IPS DF 4.7 (cell line): Measurements from ENCODE around the gene C16orf86.

Experiments
- DNase-seq: peaks from one replicate; pipeline ENCODE4 v3.0.0-alpha.2; 2013; ENCODE audit warnings: low spot score; ENCODE audit errors: extremely low read depth

Gene C16orf86

GRCh38 chr16:67653789-67654402 lies 12.7 kb upstream of the C16orf86 start:
- DNase-seq = no peak

- DNase-seq = no peak
These were observed 12.2 kb upstream of the C16orf86 start for GRCh38 chr16:67654403-67654911.

DNA sequence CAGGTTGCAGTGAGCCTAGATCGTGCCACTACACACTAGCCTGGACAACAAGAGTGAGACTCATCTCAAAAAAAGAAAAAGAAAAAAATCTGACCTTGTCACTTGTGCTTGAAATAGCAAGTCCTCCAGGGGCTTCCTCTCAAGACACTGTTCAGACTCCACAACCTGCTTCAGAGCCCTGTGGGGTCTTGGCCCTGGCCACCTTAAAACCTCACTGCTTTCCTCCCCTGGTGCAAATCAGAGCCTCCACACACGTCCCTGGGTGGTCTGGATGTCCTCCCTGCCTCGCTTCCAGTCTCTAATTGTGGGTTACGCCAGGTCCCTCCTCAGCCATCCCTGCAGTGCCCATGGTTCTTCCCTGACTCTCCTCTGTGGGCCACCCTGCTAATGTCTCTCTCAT lies 11.3 kb upstream of the C16orf86 start:
- DNase-seq = no peak

GRCh38 chr16:67656344-67657016 lies 10.1 kb upstream of the C16orf86 start:
- DNase-seq = no peak

- DNase-seq = no peak
These were observed 9.5 kb upstream of the C16orf86 start for GRCh38 chr16:67657017-67657608.

- DNase-seq = no peak
These were observed 8.7 kb upstream of the C16orf86 start for GRCh38 chr16:67657751-67658518.

DNA sequence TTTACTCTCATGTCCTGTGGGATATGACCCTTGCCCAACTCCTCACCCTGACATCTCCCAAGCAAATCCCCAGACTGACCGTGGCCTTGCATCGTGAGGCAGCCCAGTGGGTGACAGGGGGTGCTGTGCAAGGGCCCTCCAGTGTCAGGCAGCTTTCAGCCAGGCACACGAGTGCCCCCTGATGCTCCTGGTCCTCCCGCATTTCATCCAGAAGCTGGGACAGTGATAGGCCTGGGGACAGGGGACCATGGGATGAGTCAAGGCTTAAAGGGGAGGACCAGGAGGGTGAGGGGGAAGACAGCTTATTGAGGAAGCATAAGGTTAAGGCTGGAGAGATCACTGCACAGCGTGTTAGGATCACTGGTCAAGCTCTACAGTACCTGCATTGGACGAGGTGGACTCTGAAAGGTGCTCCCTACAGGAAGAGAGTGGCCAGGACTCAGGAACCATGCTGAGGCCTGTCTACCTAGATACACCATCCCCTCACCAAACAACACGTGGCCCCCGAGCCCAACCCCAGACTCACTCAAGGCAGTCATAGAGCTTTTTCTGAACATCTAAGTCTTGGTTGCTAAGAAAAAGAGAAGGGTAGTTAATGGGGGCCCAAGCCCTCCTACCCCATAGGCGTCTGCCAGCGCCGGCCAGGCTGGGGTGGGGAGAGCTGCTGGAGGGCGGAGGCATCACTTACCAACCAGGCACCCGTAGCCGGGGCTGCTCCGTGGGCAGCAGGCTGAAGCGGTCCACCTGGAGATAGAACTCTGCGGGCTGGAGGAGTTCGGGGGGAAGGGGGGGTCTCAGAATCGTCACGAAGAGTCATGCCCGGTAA lies 7.6 kb upstream of the C16orf86 start:
- no peak for DNase-seq

DNA sequence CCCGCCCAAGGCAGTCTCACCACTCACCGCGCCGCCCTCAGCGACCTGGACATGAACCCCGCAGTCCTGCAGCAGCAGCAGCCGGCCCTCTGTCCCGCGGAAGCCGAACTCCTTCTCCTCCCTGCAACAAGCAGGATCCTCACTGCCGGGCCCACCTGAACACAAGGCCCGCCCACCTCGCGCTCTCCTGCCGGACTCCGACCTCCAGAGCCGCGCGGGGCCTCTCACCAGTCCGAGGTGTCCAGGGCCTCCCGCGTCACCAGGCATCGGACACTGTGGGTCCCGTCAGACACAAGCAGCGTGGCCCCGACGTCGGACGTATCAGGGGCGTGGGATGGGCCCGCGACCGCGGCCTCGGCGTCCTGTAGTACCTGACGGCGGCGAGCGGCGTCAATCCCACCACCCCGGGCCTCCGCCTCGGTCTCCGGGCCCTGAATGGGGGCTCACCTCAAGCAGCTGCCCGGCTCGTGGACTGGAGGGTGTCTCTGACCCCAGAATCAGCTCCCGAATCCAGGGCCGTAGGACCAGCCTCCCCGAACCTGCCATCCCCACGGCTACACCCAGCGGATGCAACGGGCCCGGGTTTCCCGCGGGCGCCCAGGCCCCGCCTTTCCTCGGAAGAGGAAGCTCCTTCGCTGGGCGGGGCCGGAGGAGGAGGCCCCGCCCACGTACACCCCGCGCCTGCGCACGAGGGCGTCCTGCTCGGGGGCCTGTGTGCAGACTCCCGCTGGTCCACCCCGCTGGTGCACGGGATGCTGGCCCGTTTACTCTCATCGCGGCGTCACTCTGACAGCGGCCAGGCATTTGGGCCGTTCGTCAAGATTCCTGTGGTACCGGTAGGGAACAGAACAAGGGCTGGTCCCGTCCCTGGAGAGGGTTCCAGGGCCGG lies 6.7 kb upstream of the C16orf86 start, which contains the start of gene ACD:
TSS of gene ACD (minus strand) at position 586 of the 889 bp plus-strand sequence. CDS start at position 546, 40 bp downstream.
- DNase-seq = no peak

DNA sequence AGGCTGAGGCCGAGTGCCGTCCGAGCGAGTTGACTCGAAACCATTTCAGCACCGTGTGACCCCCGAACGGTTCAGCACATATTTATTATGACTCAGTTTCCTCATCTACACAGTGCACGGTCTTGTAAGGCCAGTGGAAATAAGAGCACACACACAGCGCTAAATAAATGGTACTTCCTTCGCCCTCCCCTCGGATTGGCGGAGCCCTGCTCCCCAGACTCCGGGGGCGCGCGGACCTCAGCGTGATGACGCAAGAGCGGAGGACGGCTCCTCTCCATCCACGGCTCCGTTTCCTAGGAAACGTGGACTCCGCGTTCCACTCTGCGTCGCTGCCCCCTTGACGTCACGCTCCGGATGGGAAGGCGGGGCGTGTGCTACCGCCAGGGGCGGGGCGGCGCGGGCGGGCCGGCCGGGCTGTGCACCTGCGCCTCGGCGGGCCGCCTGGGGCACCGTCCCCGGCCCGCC lies 6.0 kb upstream of the C16orf86 start, which contains the start of gene PARD6A:
TSS of gene PARD6A (plus strand) at position 397 of the 465 bp plus-strand sequence. CDS start 79 bp downstream, outside the sequence.
- no peak for DNase-seq

DNA sequence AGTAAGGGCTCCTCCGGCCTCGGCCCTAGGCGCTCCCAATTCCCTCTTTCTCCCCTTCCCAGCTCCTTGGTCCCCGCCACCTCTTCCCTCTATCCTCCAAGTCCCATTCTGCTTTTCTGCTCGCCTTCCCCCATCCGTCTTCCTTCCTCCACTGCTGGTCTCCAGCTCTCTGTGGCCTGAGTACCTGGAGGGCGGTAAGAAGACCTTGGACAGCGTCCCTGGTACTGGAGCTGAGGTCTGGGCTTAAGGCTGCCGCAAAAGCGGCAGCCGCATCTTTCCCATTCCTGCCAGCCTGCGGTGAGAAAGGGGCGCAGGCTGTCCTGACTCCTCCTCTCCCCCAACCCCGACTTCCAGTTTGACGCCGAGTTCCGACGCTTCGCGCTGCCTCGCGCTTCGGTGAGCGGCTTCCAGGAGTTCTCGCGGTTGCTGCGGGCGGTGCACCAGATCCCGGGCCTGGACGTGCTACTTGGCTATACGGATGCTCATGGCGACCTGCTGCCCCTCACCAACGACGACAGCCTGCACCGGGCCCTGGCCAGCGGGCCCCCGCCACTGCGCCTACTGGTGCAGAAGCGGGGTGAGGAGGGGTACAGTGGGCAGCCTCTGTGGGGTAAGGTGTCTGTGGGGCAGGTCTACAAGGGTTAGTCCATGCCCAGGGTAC lies 5.4 kb upstream of the C16orf86 start:
- no peak for DNase-seq

DNA sequence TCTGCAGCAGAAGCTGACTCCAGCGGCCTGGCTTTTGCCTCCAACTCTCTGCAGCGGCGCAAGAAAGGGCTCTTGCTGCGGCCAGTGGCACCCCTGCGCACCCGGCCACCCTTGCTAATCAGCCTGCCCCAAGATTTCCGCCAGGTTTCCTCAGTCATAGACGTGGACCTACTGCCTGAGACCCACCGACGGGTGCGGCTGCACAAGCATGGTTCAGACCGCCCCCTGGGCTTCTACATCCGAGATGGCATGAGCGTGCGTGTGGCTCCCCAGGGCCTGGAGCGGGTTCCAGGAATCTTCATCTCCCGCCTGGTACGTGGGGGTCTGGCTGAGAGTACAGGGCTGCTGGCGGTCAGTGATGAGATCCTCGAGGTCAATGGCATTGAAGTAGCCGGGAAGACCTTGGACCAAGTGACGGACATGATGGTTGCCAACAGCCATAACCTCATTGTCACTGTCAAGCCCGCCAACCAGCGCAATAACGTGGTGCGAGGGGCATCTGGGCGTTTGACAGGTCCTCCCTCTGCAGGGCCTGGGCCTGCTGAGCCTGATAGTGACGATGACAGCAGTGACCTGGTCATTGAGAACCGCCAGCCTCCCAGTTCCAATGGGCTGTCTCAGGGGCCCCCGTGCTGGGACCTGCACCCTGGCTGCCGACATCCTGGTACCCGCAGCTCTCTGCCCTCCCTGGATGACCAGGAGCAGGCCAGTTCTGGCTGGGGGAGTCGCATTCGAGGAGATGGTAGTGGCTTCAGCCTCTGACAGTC lies 4.5 kb upstream of the C16orf86 start:
- DNase-seq = no peak

- no peak for DNase-seq
These were observed 4.0 kb upstream of the C16orf86 start for GRCh38 chr16:67662653-67663010.

GRCh38 chr16:67663151-67663876 lies 3.3 kb upstream of the C16orf86 start:
- DNase-seq = no peak

DNA sequence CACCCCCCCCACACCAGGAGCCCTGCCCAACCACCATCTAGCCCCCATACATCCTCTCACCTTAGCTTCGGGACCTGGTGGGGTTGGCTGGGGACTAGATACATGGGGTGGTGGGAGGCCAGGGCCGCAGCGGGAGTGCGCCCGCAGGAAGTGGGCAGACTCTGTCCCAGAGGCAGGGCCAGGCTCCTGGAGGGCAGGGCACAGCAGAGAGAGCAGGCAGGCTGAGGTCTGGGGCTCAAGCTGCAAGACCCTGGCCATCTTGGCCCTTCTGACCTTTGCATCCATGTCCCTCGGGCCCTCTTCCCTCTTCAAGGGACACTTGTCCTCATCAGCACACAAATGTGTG lies 2.8 kb upstream of the C16orf86 start:
- no peak for DNase-seq

DNA sequence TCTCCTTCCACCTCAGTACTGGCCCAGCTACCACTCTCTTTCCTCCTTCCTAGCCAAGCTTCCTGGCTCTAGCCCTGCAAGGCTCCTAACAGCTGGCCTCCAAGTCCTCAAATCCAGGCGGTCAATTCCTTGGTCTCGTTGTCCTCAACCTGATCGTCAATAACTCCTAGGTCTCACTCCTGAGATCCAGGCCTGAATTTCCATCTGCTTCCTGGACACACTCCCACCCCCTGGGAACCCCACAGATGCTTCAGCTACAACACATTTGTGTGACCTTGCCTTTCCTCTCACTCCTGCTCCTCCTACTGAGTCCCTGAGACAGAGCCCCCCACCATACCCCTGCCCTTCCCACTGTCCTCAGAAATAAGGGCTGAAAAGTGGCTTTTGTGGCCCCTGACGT lies 2.4 kb upstream of the C16orf86 start:
- no peak for DNase-seq

DNA sequence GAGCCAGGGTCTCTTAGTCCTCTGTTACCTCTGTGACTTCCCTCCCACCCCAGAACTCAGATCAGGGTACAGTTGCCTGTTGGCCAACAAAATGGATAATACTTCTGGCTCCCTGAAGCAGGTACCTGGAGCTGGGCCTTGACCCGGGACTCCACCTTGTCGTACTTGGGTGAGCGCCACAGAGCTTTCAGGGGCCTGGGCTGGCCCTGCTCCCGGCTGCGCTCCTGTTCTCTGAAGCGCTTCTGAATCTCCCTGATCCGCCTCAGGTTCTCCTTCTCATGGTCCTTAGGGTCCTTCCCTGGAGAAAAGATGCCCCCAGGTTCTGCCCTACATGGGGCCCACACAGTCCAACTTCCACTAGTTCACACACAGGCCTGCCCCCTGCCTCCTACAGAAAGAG lies 1.7 kb upstream of the C16orf86 start:
- DNase-seq = no peak

- no peak for DNase-seq
These were observed 1.0 kb upstream of the C16orf86 start for GRCh38 chr16:67665598-67665997.

DNA sequence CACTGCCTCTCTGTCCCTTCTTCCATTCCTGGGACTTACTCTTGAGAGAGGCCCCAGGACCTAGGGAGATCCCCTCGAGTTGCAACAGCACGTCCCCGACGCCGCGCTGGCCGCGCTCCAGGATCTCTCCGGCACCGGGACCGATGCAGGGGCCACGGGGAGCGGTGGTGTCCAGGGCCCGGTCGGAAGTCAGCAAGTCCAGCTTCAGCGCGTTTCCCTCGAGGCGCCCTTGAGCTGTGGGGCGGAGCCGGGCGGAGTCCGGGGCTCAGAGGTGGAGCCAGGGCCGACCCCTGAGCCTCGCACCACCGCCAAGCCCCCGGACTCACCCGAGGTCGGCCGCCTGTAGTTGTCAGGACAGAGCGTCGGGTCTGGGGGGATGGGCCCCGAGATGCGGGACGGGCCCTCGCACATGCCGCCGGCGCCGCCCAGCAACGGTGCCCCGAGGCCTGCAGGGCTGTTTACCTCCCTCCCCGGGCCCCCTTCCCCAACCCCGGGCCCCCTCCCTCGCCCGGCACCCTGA lies 522 bp upstream of the C16orf86 start:
- no peak for DNase-seq
